Fibroblast of skin of right biceps (primary cell): ENCODE measurements around the gene TM4SF18.
"Not testable (repeated sequence)": the region's sequence is repeated elsewhere in the genome, so short reads cannot be mapped to it uniquely, and the experiment has no call there.

Experiments
- DNase-seq: peaks from one replicate; pipeline ENCODE4 v3.0.0-alpha.2; 2013

TM4SF18 gene

GRCh38 chr3:149333176-149333859 lies at the start of gene TM4SF18:
Gene TM4SF18 (minus strand): TSS chr3:149333636. CDS start chr3:149333382, 254 bp downstream.
- peak; percentile 21 for DNase-seq

GRCh38 chr3:149382518-149382917 lies 49.1 kb upstream of the TM4SF18 start:
- DNase-seq = no peak

- DNase-seq = peak; percentile 90
Observed at GRCh38 chr3:149382101-149382467, 48.6 kb upstream of the TM4SF18 start.

- no peak for DNase-seq
Observed at GRCh38 chr3:149381173-149382100, 48.0 kb upstream of the TM4SF18 start.

DNA sequence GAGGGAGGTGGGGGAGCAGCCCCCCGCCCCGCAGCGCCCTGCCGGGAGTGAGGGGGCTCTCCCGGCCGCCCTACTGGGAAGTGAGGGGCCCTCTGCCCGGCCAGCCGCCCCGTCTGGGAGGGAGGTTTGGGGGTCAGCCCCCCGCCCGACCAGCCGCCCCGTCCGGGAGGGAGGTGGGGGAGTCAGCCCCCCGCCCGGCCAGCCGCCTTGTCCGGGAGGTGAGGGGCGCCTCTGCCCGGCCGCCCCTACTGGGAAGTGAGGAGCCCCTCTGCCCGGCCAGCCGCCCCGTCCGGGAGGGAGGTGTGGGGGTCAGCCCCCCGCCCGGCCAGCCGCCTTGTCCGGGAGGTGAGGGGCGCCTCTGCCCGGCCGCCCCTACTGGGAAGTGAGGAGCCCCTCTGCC lies 46.8 kb upstream of the TM4SF18 start:
- not testable (repeated sequence) for DNase-seq

- DNase-seq = no peak
Observed at GRCh38 chr3:149378478-149379309, 45.3 kb upstream of the TM4SF18 start.

DNA sequence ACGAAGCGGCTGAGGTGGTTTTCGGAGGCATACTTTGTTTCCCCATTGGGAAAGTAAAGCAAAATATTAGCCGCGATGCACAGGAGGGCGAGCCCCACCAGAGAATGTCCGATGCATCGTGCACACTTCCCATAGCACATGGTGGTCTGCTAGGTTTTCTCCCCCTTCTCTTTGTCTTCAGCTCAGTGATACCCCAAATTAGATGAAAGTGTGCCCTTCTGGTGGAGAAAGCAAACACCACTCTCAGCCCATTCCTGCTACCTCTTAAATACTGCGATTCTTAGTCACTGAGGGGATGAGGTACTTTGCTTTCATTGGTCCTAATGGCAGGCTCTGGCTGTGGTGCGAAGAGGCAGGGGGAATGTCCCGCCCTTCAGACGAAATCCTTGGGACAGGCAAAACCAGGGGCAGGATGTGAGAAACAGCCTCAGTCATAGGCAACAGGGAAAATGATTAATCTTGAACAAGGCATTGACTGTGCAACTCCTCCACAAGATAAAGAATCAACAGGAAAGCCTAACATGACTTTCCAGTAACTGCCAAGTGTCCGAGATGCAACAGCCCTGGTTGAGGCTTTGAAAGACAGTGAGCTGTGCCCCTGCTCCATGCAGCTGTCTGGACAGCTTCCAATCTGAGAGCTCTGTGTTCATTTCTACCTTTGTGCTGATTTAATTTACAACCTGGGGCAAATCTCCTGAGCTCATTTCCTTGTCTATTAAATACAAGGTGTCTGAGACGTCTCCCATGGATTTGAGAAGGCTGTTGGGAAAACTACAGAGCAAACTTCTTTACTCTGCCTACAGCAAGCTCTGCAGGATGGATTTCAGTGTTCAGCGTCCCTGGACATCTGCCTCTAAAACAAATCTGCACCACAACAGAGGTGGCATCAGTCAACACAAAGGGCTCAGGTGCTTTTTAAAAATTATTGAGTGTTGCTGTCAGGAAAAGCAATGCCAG lies 44.2 kb upstream of the TM4SF18 start, which contains the start of gene TM4SF1:
TSS of gene TM4SF1 (minus strand) at position 242 of the 957 bp plus-strand sequence. CDS start at position 140, 102 bp downstream.
- peak; percentile 93 for DNase-seq

DNA sequence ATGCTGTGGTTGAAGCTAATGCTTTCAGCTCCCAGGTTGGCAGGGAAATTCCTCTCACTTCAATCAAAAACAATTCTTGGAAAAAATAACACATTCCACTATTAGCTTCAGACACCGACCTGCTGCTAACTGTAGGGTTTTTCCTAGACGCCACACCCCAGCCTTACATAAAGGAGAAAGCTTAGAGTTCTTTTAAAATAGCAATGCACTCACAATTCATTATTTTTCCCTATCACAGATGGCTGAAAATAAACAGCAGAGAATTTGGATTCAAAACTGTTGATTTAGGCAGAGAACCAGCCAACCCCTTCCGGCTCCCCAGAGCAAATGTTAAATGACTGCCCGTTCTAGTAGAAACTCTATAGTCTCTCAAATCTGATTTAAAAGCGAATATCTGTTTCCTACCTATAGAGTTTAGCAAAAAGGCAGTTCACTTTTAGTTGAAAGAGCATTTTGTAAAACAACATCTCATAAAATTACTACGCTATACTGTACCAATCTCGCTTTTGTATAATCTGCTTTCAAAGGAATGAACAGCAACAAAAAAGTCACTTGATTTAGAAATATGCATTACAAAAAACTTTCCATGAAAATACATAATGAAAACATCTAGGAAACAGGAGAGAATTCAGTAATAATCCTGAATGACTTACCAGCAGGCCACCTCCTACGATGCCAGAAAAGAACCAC lies 43.4 kb upstream of the TM4SF18 start:
- peak; percentile 57 for DNase-seq

DNA sequence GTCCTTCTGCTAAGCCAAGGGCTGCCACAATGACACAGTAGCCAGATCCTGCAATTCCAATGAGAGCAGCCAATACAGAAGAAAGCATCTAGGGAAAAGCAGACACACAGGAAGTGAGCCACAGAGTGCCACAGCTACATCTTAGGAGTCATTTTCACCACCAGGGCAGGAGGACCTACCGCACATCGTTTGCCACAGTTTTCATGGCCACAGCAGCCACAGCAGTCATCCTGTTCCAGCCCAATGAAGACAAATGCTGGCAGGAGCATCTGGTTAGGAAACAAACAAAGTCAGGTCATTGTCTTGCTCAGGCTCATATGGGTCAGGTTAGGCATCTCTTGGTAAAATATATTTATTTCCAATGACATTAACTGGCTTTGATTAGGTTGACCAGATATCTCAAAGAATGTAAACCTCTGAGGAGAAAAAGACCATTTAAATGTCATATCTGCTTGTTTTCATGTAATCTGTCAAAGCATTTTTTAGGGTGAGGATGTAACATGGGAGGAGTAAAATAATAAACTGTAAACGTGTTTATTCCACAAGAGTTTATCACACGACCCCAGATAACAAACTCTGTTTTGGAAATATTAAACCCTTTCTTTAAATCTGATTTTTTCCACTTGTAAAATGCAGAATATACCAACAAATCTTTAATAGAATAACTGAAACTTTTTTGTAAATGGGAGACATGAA lies 42.2 kb upstream of the TM4SF18 start:
- no peak for DNase-seq

DNA sequence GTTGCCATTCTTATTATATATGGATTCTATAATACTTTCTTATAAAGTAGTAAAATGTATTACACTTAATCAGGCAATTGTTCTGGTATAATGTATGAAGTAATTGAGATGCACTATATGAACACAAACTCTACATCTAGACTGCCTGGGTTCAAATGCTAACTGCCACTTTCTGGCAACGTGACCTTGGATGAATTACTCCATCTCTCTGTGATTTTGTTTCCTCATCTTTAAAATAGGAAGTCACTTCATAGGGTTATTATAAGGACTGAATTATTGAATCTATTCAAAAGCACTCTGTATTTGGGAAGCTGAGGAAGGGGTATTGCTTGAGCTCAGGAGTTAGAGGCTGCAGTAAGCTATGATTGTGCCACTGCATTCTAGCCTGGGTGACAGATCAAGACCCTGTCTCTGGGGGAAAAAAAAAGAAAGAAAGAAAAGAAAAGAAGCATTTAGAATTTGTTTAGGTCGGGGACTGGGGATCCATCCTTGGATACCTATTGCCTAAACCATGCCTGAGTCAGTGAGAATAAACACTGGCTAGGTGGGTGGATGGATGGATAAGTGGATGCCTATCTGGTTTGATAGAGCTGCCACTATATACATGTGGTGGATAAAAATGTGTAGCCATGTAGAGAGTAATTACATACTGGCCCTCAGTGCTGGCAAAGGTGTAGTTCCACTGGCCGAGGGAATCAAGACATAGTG lies 41.5 kb upstream of the TM4SF18 start:
- no peak for DNase-seq

DNA sequence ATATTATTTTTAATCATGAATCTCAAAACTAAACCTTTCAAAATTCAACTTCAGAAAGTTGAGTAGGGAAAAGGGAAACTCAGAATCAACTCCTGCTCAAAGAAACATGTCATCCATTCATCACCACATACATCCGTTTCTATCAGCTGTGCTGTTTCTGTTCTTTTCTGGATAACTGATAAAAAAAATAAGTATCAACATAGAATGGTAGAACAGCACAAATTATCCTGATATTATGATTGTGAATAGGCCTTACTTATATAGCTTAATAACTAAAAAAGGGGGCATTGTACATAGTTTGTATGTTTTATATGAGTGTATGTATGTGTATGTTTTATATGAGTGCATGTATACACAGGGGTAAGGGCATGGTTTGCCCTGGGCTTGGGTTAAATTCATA lies 41.0 kb upstream of the TM4SF18 start:
- DNase-seq = no peak

DNA sequence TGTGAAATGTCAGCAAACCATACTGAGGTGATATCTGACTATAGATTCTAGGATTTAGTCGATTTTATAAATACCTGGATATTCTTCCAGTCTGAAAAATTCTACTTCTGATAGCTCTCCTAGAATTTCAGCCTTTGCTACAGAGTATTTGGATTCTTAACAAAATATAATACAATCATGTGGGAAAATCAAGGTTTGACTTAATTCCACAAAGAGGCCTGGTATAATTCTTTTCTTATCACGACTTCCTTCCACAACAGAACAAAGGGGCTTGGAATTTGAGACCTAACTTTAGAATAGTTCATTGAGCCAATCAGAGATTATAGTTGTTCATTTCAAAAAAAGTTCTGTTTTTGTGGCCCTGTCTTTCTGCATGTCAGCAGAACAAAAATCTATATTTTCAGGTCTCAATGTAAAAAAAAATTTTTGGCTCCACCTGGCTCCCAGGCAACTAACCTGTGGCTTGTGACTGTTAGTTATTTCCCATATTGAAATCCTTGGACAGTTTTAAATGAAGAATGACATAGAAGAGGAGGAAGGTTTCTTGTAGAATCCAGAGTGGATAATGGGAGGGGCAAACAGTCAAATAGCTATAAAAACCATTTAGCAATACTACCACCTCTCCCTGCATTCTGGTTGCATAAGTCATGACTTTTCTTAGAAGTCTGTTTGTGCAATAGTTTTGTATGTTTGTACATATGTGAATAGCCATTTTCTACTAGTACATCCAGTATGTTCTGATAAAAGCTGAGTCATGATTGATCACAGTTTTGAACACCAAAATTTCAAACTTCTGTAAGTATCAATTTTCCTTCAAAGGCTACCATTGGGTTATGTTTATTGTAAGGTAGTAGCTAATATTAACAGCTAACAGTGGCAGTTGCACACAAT lies 40.0 kb upstream of the TM4SF18 start:
- peak; percentile 73 for DNase-seq

- DNase-seq = no peak
Observed at GRCh38 chr3:149371723-149372114, 38.3 kb upstream of the TM4SF18 start.

DNA sequence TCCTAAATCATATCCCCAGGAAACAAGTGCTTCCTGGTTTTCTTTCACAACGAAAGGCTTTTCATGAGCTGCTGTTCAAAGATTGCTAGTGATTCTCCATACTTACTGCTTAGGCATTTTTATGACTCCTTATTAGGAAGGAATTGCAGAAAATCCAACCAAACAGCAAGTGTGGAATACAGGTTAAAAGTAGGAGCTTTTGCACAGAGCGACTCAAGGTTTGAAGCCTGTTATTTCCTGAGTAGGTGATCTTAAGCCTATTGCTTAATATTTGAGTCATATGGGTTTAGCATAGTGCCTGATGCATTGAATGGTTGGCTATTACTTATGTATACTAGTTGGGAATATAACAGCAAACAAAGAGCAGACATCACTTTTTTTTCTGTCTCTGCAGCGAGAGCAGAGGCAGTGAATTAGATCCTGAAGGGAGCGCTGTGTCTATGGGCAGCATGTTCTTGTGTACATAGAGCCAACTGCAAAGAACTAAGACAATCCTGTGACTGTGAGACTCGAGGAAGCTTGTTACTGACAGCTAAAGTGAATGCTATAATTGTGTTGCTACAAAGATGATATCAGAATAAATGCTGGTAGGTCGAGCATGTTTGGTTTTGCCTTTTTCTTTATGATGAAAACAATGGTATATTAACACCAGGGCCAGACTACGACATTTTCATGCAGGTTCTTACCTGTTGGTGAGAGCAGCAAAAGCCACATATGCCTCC lies 37.7 kb upstream of the TM4SF18 start:
- peak; percentile 68 for DNase-seq

GRCh38 chr3:149369991-149370866 lies 36.8 kb upstream of the TM4SF18 start:
- no peak for DNase-seq

- no peak for DNase-seq
Observed at GRCh38 chr3:149368674-149369497, 35.5 kb upstream of the TM4SF18 start.
